Measurements from ENCODE around the gene LPAR2.
A peak's percentile ranks its signal among the peaks of the same experiment; 100 is the strongest.

The LPAR2 gene

GRCh38 chr19:19631346-19631745, 3.3 kb upstream of the LPAR2 start:
- no peaks in the 10 kb centered on the region for H3K9me3 ChIP-seq (ENCODE audit: control insufficient read depth in 2 of 2, low read length in 2 of 2)
- no peak overlapping the region for H3K4me3 ChIP-seq (ENCODE audit: low read length in 2 of 2)
- H3K27me3 ChIP-seq (ENCODE audit: control insufficient read depth in 2 of 2, insufficient read depth in 2 of 2, low read length in 2 of 2): no peaks in the 10 kb centered on the region
- no peak overlapping the region for H3K9ac ChIP-seq (ENCODE audit: low read depth in 1 of 2, low read length in 2 of 2)
- no peak overlapping the region for H3K27ac ChIP-seq (ENCODE audit: low read depth in 2 of 2, low read length in 2 of 2)
- H3K4me1 ChIP-seq (ENCODE audit: control insufficient read depth in 2 of 2, insufficient read depth in 2 of 2, low read length in 2 of 2): peaks cover 7 to 8% of the 10 kb centered on the region in 2 donors
- peaks cover 21 to 33% of the 10 kb centered on the region in 2 donors for H3K36me3 ChIP-seq (ENCODE audit: control insufficient read depth in 2 of 2, insufficient read depth in 2 of 2, low read length in 2 of 2)

- no peak overlapping the region for H3K4me3 ChIP-seq (ENCODE audit: low read length in 2 of 2)
- no peak overlapping the region for H3K27ac ChIP-seq (ENCODE audit: low read depth in 2 of 2, low read length in 2 of 2)
- H3K4me1 ChIP-seq (ENCODE audit: control insufficient read depth in 2 of 2, insufficient read depth in 2 of 2, low read length in 2 of 2): peaks cover 7 to 8% of the 10 kb centered on the region in 2 donors
- no peaks in the 10 kb centered on the region for H3K27me3 ChIP-seq (ENCODE audit: control insufficient read depth in 2 of 2, insufficient read depth in 2 of 2, low read length in 2 of 2)
- H3K9me3 ChIP-seq (ENCODE audit: control insufficient read depth in 2 of 2, low read length in 2 of 2): no peaks in the 10 kb centered on the region
- H3K9ac ChIP-seq (ENCODE audit: low read depth in 1 of 2, low read length in 2 of 2): no peak overlapping the region
- H3K36me3 ChIP-seq (ENCODE audit: control insufficient read depth in 2 of 2, insufficient read depth in 2 of 2, low read length in 2 of 2): peaks cover 20 to 29% of the 10 kb centered on the region in 2 donors
These were observed 2.4 kb upstream of the LPAR2 start for GRCh38 chr19:19630426-19630825.

- H3K27me3 ChIP-seq (ENCODE audit: control insufficient read depth in 2 of 2, insufficient read depth in 2 of 2, low read length in 2 of 2): no peaks in the 10 kb centered on the region
- H3K4me1 ChIP-seq (ENCODE audit: control insufficient read depth in 2 of 2, insufficient read depth in 2 of 2, low read length in 2 of 2): peaks cover 7 to 8% of the 10 kb centered on the region in 2 donors
- H3K9me3 ChIP-seq (ENCODE audit: control insufficient read depth in 2 of 2, low read length in 2 of 2): no peaks in the 10 kb centered on the region
- no peak overlapping the region for H3K27ac ChIP-seq (ENCODE audit: low read depth in 2 of 2, low read length in 2 of 2)
- H3K9ac ChIP-seq (ENCODE audit: low read depth in 1 of 2, low read length in 2 of 2): no peak overlapping the region
- H3K36me3 ChIP-seq (ENCODE audit: control insufficient read depth in 2 of 2, insufficient read depth in 2 of 2, low read length in 2 of 2): peaks cover 16 to 25% of the 10 kb centered on the region in 2 donors
- H3K4me3 ChIP-seq (ENCODE audit: low read length in 2 of 2): no peak overlapping the region
These were observed 2.0 kb upstream of the LPAR2 start for GRCh38 chr19:19630062-19630414.

GRCh38 chr19:19628501-19629134, 598 bp upstream of the LPAR2 start:
- Histone ChIP-seq H3K27me3 (ENCODE audit: control insufficient read depth in 2 of 2, insufficient read depth in 2 of 2, low read length in 2 of 2) (no peaks in the 10 kb centered on the region), H3K27ac (ENCODE audit: low read depth in 2 of 2, low read length in 2 of 2) (peak overlapping the region; percentile 45 to 72), H3K4me1 (ENCODE audit: control insufficient read depth in 2 of 2, insufficient read depth in 2 of 2, low read length in 2 of 2) (peaks cover 7 to 8% of the 10 kb centered on the region in 2 donors), H3K4me3 (ENCODE audit: low read length in 2 of 2) (peak overlapping the region; percentile 54 to 84), H3K9ac (ENCODE audit: low read depth in 1 of 2, low read length in 2 of 2) (peak overlapping the region; percentile 32 to 85), H3K9me3 (ENCODE audit: control insufficient read depth in 2 of 2, low read length in 2 of 2) (no peaks in the 10 kb centered on the region), H3K36me3 (ENCODE audit: control insufficient read depth in 2 of 2, insufficient read depth in 2 of 2, low read length in 2 of 2) (peaks cover 8 to 19% of the 10 kb centered on the region in 2 donors)

GRCh38 chr19:19626516-19627472, 1.2 kb downstream of the LPAR2 start:
- peak overlapping the region in 1 of 2 donors; percentile 85 for H3K9ac ChIP-seq (ENCODE audit: low read depth in 1 of 2, low read length in 2 of 2)
- no peaks in the 10 kb centered on the region for H3K9me3 ChIP-seq (ENCODE audit: control insufficient read depth in 2 of 2, low read length in 2 of 2)
- H3K4me3 ChIP-seq (ENCODE audit: low read length in 2 of 2): peak overlapping the region; percentile 76 to 84
- H3K27me3 ChIP-seq (ENCODE audit: control insufficient read depth in 2 of 2, insufficient read depth in 2 of 2, low read length in 2 of 2): no peaks in the 10 kb centered on the region
- H3K27ac ChIP-seq (ENCODE audit: low read depth in 2 of 2, low read length in 2 of 2): no peak overlapping the region
- peaks cover 7 to 8% of the 10 kb centered on the region in 2 donors for H3K4me1 ChIP-seq (ENCODE audit: control insufficient read depth in 2 of 2, insufficient read depth in 2 of 2, low read length in 2 of 2)
- H3K36me3 ChIP-seq (ENCODE audit: control insufficient read depth in 2 of 2, insufficient read depth in 2 of 2, low read length in 2 of 2): peaks cover 4 to 12% of the 10 kb centered on the region in 2 donors

- Histone ChIP-seq H3K4me3 (ENCODE audit: low read length in 2 of 2) (no peak overlapping the region), H3K27me3 (ENCODE audit: control insufficient read depth in 2 of 2, insufficient read depth in 2 of 2, low read length in 2 of 2) (no peaks in the 10 kb centered on the region), H3K4me1 (ENCODE audit: control insufficient read depth in 2 of 2, insufficient read depth in 2 of 2, low read length in 2 of 2) (peaks cover 9 to 12% of the 10 kb centered on the region in 2 donors), H3K9me3 (ENCODE audit: control insufficient read depth in 2 of 2, low read length in 2 of 2) (no peaks in the 10 kb centered on the region), H3K27ac (ENCODE audit: low read depth in 2 of 2, low read length in 2 of 2) (no peak overlapping the region), H3K36me3 (ENCODE audit: control insufficient read depth in 2 of 2, insufficient read depth in 2 of 2, low read length in 2 of 2) (peaks cover 4 to 6% of the 10 kb centered on the region in 2 donors), H3K9ac (ENCODE audit: low read depth in 1 of 2, low read length in 2 of 2) (no peak overlapping the region)
These were observed 3.9 kb downstream of the LPAR2 start for GRCh38 chr19:19624032-19624570.

GRCh38 chr19:19623383-19623782, 4.6 kb downstream of the LPAR2 start:
- peaks cover 4 to 6% of the 10 kb centered on the region in 2 donors for H3K36me3 ChIP-seq (ENCODE audit: control insufficient read depth in 2 of 2, insufficient read depth in 2 of 2, low read length in 2 of 2)
- no peak overlapping the region for H3K4me3 ChIP-seq (ENCODE audit: low read length in 2 of 2)
- H3K27me3 ChIP-seq (ENCODE audit: control insufficient read depth in 2 of 2, insufficient read depth in 2 of 2, low read length in 2 of 2): no peaks in the 10 kb centered on the region
- H3K9me3 ChIP-seq (ENCODE audit: control insufficient read depth in 2 of 2, low read length in 2 of 2): no peaks in the 10 kb centered on the region
- H3K4me1 ChIP-seq (ENCODE audit: control insufficient read depth in 2 of 2, insufficient read depth in 2 of 2, low read length in 2 of 2): peaks cover 5 to 16% of the 10 kb centered on the region in 2 donors
- H3K27ac ChIP-seq (ENCODE audit: low read depth in 2 of 2, low read length in 2 of 2): no peak overlapping the region
- no peak overlapping the region for H3K9ac ChIP-seq (ENCODE audit: low read depth in 1 of 2, low read length in 2 of 2)

- Histone ChIP-seq H3K4me1 (ENCODE audit: control insufficient read depth in 2 of 2, insufficient read depth in 2 of 2, low read length in 2 of 2) (peaks cover 7 to 12% of the 10 kb centered on the region in 2 donors), H3K27me3 (ENCODE audit: control insufficient read depth in 2 of 2, insufficient read depth in 2 of 2, low read length in 2 of 2) (no peaks in the 10 kb centered on the region), H3K36me3 (ENCODE audit: control insufficient read depth in 2 of 2, insufficient read depth in 2 of 2, low read length in 2 of 2) (peaks cover 4 to 6% of the 10 kb centered on the region in 2 donors), H3K4me3 (ENCODE audit: low read length in 2 of 2) (no peak overlapping the region), H3K9me3 (ENCODE audit: control insufficient read depth in 2 of 2, low read length in 2 of 2) (no peaks in the 10 kb centered on the region), H3K9ac (ENCODE audit: low read depth in 1 of 2, low read length in 2 of 2) (no peak overlapping the region), H3K27ac (ENCODE audit: low read depth in 2 of 2, low read length in 2 of 2) (no peak overlapping the region)
These were observed 8.2 kb downstream of the LPAR2 start for GRCh38 chr19:19619849-19620210.

- Histone ChIP-seq H3K4me3 (ENCODE audit: low read length in 2 of 2) (peak overlapping the region; percentile 64 to 70), H3K27me3 (ENCODE audit: control insufficient read depth in 2 of 2, insufficient read depth in 2 of 2, low read length in 2 of 2) (no peaks in the 10 kb centered on the region), H3K27ac (ENCODE audit: low read depth in 2 of 2, low read length in 2 of 2) (no peak overlapping the region), H3K9ac (ENCODE audit: low read depth in 1 of 2, low read length in 2 of 2) (no peak overlapping the region), H3K9me3 (ENCODE audit: control insufficient read depth in 2 of 2, low read length in 2 of 2) (no peaks in the 10 kb centered on the region), H3K4me1 (ENCODE audit: control insufficient read depth in 2 of 2, insufficient read depth in 2 of 2, low read length in 2 of 2) (peaks cover 7 to 12% of the 10 kb centered on the region in 2 donors), H3K36me3 (ENCODE audit: control insufficient read depth in 2 of 2, insufficient read depth in 2 of 2, low read length in 2 of 2) (peaks cover 4 to 5% of the 10 kb centered on the region in 2 donors)
These were observed 8.7 kb downstream of the LPAR2 start for GRCh38 chr19:19619181-19619848.

All from mucosa of rectum (tissue), 2 donors.